HepG2 (cell line): ENCODE data around the gene CHL1. TPM values are rescaled to one million over a fixed set of nuclear protein-coding genes. Genes with fewer than 3 reads are reported as not detected.

ENCODE experiments used
- ATAC-seq: fragments of 200-7000 bp; cut with Tn5 transposase; 3 replicates; pipeline ENCODE4 v1.9.1; 2020; ENCODE audit warnings: mild to moderate bottlenecking, moderate library complexity
- BruUV-seq: library from RNA; stranded (reverse); fragments of 400-500 nt; replicated peaks from 2 replicates; lab custom pipeline; 2021; lab: Mats Ljungman, UMichigan
- CTCF ChIA-PET: fragments of 300-600 bp; formaldehyde crosslinking; extraction: SDS; loops from one replicate; lab custom pipeline; 2021; ENCODE audit warnings: low total read pairs, inconsistent platforms, low intra/inter-chr PET ratio; lab: Yijun Ruan, JAX
- POLR2A ChIA-PET: fragments of 350-600 bp; sonication (Branson Sonifier 250); formaldehyde crosslinking; loops from one replicate; lab custom pipeline; 2020; ENCODE audit warnings: antibody characterized with exemption, inconsistent platforms; lab: Yijun Ruan, JAX
- DNase-seq: peaks from one replicate; pipeline ENCODE4 v3.0.0-alpha.2; 2015; ENCODE audit warnings: low spot score
- FAIRE-seq: peaks from 3 replicates; lab custom pipeline; 2011; peaks lifted over from hg19 to GRCh38; lab: Jason Lieb, UNC
- H2AFZ ChIP-seq: one replicate; pipeline ENCODE4 v1.6.1; 2011; ENCODE audit warnings: low read length, inconsistent platforms
- H3K27ac ChIP-seq: fragments of 300-600 bp; 3 replicates; pipeline ENCODE4 v1.8.0; 2011; ENCODE audit warnings: mixed run types, mild to moderate bottlenecking, mixed read lengths, low read length, inconsistent platforms; ENCODE audit not compliant: insufficient read depth; ENCODE audit errors: extremely low read length
- H3K27me3 ChIP-seq, 2 experiments: fragments of 200-600 bp in 1 of 2; 2 replicates in 1 of 2; 3 replicates in 1 of 2; pipeline versions ENCODE4 v1.6.0 to v1.8.0; 2011; ENCODE audit warnings: low read length in 2 of 2, mild to moderate bottlenecking in 2 of 2, moderate library complexity in 2 of 2, inconsistent platforms in 1 of 2; ENCODE audit not compliant: insufficient read depth in 2 of 2, control insufficient read depth in 1 of 2
- H3K36me3 ChIP-seq, 2 experiments: fragments of 200-600 bp in 1 of 2; replicated peaks in 1 of 2; 2 replicates in 1 of 2; 3 replicates in 1 of 2; pipeline versions ENCODE4 v1.5.1 to v1.8.0; 2011; ENCODE audit warnings: low read length in 2 of 2, inconsistent platforms in 1 of 2; ENCODE audit not compliant: insufficient read depth in 2 of 2, control insufficient read depth in 1 of 2
- H3K4me1 ChIP-seq: 2 replicates; pipeline ENCODE4 v1.5.1; 2012; ENCODE audit warnings: low read length, inconsistent platforms; ENCODE audit not compliant: insufficient read depth
- H3K4me2 ChIP-seq: 2 replicates; pipeline ENCODE4 v1.6.0; 2011; ENCODE audit warnings: low read depth, low read length, inconsistent platforms
- H3K4me3 ChIP-seq, 3 experiments: fragments of 200-600 bp in 1 of 3; sonication (generic), shearing (Covaris generic) in 1 of 3; replicated peaks in 1 of 3; 2 replicates each; pipeline ENCODE4 v1.5.1; 2011 to 2016; ENCODE audit warnings: low read length in 3 of 3, inconsistent platforms in 2 of 3, low read depth in 2 of 3, mild to moderate bottlenecking in 2 of 3, control low read depth in 1 of 3, mixed read lengths in 1 of 3; ENCODE audit not compliant: insufficient read depth in 1 of 3
- H3K79me2 ChIP-seq: one replicate; pipeline ENCODE4 v1.6.1; 2011; ENCODE audit warnings: low read length, inconsistent platforms; ENCODE audit not compliant: insufficient read depth
- H3K9ac ChIP-seq: 2 replicates; pipeline ENCODE4 v1.6.0; 2011; ENCODE audit warnings: mild to moderate bottlenecking, low read depth, low read length, inconsistent platforms; ENCODE audit not compliant: insufficient read depth
- H3K9me3 ChIP-seq: 2 replicates; pipeline ENCODE4 v1.5.1; 2012; ENCODE audit warnings: mild to moderate bottlenecking, low read length
- H4K20me1 ChIP-seq: 2 replicates; pipeline ENCODE4 v1.6.0; 2011; ENCODE audit warnings: inconsistent platforms, mild to moderate bottlenecking, low read length, moderate library complexity; ENCODE audit not compliant: insufficient read depth
- AGO2 ChIP-seq: fragments of 200-400 bp; formaldehyde crosslinking; optimal IDR thresholded peaks from 2 replicates; pipeline ENCODE3; 2017; ENCODE audit warnings: mild to moderate bottlenecking, low read depth, low read length, moderate library complexity
- ARNT ChIP-seq: fragments of 450-650 bp; IDR thresholded peaks from 2 replicates; pipeline ENCODE4 v1.6.1; 2017
- ARNTL ChIP-seq: sonication (generic); formaldehyde crosslinking; IDR thresholded peaks from 2 replicates; pipeline ENCODE4 v1.4.0; 2020; ENCODE audit warnings: mild to moderate bottlenecking, missing genetic modification reagents
- MAFF ChIP-seq: IDR thresholded peaks from 2 replicates; pipeline ENCODE4 v1.6.1; 2011; ENCODE audit warnings: low read depth, low read length, improper control_type of control experiment
- MAFK ChIP-seq, 2 experiments: IDR thresholded peaks in 1 of 2; conservative IDR thresholded peaks in 1 of 2; 2 replicates each; pipeline ENCODE4 v1.6.1; 2011; ENCODE audit warnings: improper control_type of control experiment in 2 of 2, low read length in 2 of 2
- WGBS: methylation state at CpG from one replicate; pipeline ENCODE4 v1.1.6; 2017; ENCODE audit warnings: low lambda C conversion rate; 5-methylcytosine and 5-hydroxymethylcytosine counted together
- in situ Hi-C: cut with HindIII; loops from 2 replicates; pipeline ENCODE4 v1.10.0; 2017; ENCODE audit warnings: low pct_unique_long_range_greater_than_20kb; ENCODE audit not compliant: extremely low pct_ligation_motif_present
- intact Hi-C: fragments of 100-400 bp; cut with micrococcal nuclease; formaldehyde crosslinking; loops from one replicate; pipeline ENCODE4 v1.10.0; 2022; ENCODE audit not compliant: unreplicated experiment
- polyA plus RNA-seq, 8 experiments: library from polyadenylated mRNA; depleted of rRNA in 3 of 8; stranded (reverse) in 7 of 8; unstranded in 1 of 8; fragments of >200 nt; fragmentation: Illumina TruSeq in 4 of 8; extraction: Trizol in 4 of 8; gene quantifications; 2 replicates each; pipeline versions ENCODE4 v1.2.1 to v1.2.3, GENCODE V29; 2011 to 2016; ENCODE audit warnings: low read depth in 4 of 8, missing spikeins in 1 of 8, mixed read lengths in 1 of 8; ENCODE audit not compliant: insufficient read depth in 1 of 8
- total RNA-seq, 5 experiments: library from RNA; depleted of rRNA; stranded (reverse); fragments of >200 nt; fragmentation: Illumina TruSeq; extraction: Trizol; gene quantifications; 2 replicates each; pipeline ENCODE4 v1.2.3, GENCODE V29; 2016; ENCODE audit warnings: low read depth in 1 of 5

Gene CHL1
- total and polyA plus RNA-seq, 2 of the 13 experiments (the other 11 are each of a cell fraction or from before 2014, with no cell fraction given), result not detected

DNA sequence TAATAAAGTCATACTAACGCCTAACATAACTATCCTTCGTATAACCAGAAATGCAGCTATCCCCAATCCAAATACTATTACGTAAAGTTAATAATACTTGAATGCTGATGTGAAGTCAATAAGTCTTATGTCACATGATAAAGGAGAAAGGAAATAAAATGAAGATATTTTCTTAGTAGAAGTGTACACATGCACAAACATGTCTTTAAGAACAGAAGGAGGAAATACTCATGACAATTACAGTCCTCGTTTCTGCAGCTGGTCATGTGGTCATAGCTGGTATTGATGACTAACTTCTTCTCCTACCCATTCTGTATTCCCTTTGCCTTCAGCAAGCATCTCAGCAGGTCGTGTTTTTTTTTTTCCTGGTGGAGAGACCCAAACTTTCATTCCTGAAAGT lies 244.3 kb downstream of the CHL1 start:
- Histone ChIP-seq H2AFZ (no peak overlapping the region), H3K4me3 (no peak overlapping the region), H3K36me3 (no peaks in the 10 kb centered on the region), H3K27me3 (no peaks in the 10 kb centered on the region), H3K27ac (no peak overlapping the region), H3K9me3 (peaks cover 92% of the 10 kb centered on the region), H3K79me2 (no peaks in the 10 kb centered on the region), H3K4me2 (no peak overlapping the region), H3K4me1 (no peaks in the 10 kb centered on the region), H4K20me1 (no peaks in the 10 kb centered on the region), H3K9ac (no peak overlapping the region)
- intact Hi-C loops, result no loop called here
- ATAC-seq (no peak), FAIRE-seq (no peak), DNase-seq (no peak)
- in situ Hi-C loops, result no loop called here
- WGBS, result 8% methylated on average over 5 of the region's 5 CpGs
- no TSS peak for BruUV-seq
- TF ChIP-seq ARNTL (CRISPR knock-in tag) (no peak), MAFK (conservative IDR thresholded peaks at IDR 0.05 in 1 of 2, IDR thresholded peaks at IDR 0.05 in 1 of 2; ENCODE audit: low read length in 2 of 2) (no peak)
- CTCF ChIA-PET, result no interaction called here
- POLR2A ChIA-PET, result no interaction called here

DNA sequence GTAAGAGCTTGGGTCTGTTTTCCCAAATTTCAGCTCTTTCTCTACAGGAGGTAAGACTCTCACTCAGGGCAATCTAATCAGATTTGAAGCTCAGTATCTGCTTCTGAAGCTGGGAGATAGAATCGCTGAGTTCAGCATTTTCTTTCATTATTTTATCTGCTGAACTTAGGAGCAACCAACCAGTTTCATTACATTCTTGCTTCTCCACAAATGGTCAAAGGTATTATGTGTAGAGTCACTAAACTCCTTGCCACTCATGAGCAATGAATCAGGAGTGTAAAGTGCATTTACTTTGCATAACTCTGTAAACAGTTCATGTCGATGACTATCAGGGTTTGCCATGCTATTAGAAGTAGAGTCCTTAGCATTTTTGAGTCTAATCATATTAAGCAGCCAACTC lies 249.4 kb downstream of the CHL1 start:
- 3% methylated on average over 2 of the region's 2 CpGs for WGBS
- no TSS peak for BruUV-seq
- H3K27me3 ChIP-seq, result no peaks in the 10 kb centered on the region
- no peak overlapping the region for H3K4me3 ChIP-seq
- H4K20me1 ChIP-seq, result no peaks in the 10 kb centered on the region
- no peak for TF ChIP-seq AGO2
- peak; percentile 71 to 94; a peak in 3 of 4 replicates for TF ChIP-seq MAFK (conservative IDR thresholded peaks at IDR 0.05 in 1 of 2, IDR thresholded peaks at IDR 0.05 in 1 of 2; ENCODE audit: low read length in 2 of 2)
- TF ChIP-seq ARNT, result no peak
- peak; percentile 86 for TF ChIP-seq MAFF
- H2AFZ ChIP-seq, result no peak overlapping the region
- H3K79me2 ChIP-seq, result no peaks in the 10 kb centered on the region
- ChIA-PET CTCF (no interaction called here), POLR2A (no interaction called here)
- H3K27ac ChIP-seq, result no peak overlapping the region
- no peak for FAIRE-seq
- H3K9me3 ChIP-seq, result peaks cover 93% of the 10 kb centered on the region
- in situ Hi-C loops, result no loop called here
- no peaks in the 10 kb centered on the region for H3K36me3 ChIP-seq
- ATAC-seq, result no peak
- intact Hi-C loops, result no loop called here
- no peaks in the 10 kb centered on the region for H3K4me1 ChIP-seq
- DNase-seq, result no peak
- no peak overlapping the region for H3K9ac ChIP-seq
- H3K4me2 ChIP-seq, result no peak overlapping the region
